AG20443 (cell line): Measurements from ENCODE around the gene STAC3.
A peak's percentile ranks its signal among the peaks of the same experiment; 100 is the strongest.

Experiments used
- DNase-seq: peaks from one replicate; pipeline ENCODE4 v3.0.0; 2012; ENCODE audit warnings: low spot score, mixed read lengths

The STAC3 gene

DNA sequence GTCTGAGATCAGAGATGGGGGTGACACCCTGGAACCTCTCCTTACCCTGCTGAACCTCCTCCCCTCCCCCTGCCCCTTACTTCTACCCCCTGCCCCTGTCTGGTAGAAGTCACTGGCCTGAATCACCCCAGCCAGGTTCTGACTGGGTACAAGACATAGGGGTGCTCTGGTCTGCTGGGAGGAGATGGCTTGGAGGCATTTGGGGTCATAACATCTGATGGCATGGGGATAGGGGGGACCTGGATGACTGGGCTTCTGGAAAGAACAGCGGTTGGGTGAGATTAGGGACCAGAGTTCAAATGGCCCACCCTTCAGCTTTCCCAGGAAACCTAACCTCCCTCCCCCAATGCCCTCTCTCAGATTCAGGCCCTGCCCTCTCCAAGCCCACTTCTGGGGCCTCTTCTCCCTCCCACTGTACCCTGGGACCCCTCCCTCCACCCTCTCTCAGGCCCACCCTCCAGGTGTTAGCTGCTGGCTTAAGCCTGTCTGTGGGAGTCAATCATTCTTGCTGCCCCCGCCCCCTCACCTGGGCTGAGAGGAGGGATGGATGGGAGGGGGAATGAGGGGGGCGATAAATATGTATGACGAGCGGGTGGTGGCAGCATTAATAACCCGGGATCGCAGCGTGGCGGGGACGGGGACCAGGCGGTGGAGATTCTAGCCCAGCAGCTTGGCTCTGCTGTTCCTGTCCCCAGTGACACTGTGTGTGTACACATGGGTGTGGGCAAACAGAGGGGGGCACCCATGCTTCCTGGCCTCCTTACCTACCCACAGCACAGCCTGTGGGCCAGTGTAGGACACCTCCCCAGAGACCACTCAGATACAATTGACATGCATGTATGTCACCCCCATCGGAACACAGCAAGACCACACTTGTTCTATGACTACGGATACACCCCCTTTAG lies 28.4 kb downstream of the STAC3 start:
- DNase-seq: no peak

- DNase-seq: no peak
Measured at GRCh38 chr12:57221169-57221917, 29.6 kb downstream of the STAC3 start.

DNA sequence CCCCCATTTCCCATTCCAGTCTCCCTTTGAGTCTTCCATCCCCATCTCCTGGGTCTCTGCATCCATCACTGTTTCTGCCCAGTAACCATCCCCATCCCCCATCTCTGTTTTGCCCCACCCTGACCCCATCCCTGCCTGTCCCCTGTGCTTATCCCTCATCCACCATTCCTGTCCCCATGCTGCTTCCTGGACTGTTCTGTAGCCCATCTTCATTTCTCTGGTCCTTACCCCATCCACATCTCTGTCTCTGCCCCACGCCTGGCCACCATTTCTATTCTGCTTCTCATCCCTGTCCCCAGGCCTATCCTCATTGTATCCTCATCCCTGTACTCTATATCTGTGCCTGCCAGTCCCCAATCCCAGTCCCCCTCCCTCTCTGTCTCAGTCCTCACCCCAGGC lies 30.2 kb downstream of the STAC3 start:
- no peak for DNase-seq

- no peak for DNase-seq
Measured at GRCh38 chr12:57219993-57220754, 30.8 kb downstream of the STAC3 start.

- no peak for DNase-seq
Measured at GRCh38 chr12:57219205-57219992, 31.6 kb downstream of the STAC3 start.

GRCh38 chr12:57218030-57218853 lies 32.7 kb downstream of the STAC3 start:
- no peak for DNase-seq

- DNase-seq: no peak
Measured at GRCh38 chr12:57216921-57217879, 33.8 kb downstream of the STAC3 start.

DNA sequence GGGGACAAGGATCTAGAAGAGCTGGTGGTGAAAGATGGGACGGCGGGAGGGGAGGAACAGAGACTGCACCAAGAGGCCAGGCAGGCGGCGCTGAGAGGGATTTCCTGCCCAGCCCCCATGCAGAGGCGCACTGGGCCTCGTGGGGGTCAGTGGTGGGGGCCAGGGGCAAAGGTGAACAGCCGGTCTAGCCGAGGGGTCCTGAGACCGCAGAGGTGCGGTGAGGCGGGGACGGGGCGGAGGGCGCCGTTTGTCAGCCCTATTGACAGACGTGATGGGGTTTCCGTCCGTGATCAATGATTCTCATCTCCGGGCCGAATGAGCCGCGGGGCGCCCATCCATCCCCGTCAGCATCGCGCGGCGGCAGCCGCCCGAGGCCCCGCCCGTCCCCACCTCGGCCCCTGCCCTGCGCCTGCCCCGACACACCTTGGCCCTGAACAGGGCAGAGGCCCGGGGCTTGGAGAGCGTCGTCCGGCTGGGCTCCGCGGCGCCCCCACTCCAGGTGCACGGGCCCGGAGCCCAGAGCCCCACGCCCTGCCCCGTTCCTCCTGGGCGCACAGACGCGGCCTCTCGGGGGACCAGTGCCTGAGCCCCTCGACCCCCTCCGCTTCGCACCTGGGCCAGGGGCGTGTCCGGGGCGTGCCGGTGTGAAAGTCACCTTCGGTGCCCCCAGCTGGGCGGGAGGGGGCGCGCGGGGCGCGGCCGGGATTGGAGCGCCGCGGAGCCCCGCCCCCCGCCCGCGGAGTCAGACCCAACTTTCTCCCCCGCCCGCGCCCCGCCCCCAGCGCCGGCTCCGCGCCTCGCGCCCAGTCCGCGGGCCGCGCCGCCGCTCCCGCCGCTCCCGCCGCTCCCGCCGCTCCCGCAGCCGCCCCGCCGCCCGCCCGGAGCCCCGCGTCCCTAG lies 34.7 kb downstream of the STAC3 start, which contains the start of gene NXPH4:
TSS of gene NXPH4 (plus strand) at position 781 of the 898 bp plus-strand sequence. CDS start 176 bp downstream, outside the sequence.
- peak; percentile 73 for DNase-seq

DNA sequence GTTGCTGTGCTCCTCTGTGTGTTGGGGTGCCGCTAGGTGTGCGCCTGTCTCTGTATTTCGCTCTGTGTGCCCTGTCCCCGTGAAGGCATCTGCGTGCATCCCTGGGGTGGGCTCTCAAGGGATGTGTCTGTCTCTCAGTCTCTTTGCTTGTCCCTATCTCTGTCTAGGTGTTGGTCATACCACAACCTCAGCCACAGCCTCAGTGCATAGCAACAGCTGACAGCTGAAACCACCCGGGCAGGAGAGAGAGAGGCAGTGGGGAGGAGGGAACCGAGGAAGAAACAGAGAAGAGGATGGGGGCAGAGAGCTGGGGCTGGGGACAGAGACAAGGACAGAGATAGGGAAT lies 35.3 kb downstream of the STAC3 start:
- peak; percentile 47 for DNase-seq

DNA sequence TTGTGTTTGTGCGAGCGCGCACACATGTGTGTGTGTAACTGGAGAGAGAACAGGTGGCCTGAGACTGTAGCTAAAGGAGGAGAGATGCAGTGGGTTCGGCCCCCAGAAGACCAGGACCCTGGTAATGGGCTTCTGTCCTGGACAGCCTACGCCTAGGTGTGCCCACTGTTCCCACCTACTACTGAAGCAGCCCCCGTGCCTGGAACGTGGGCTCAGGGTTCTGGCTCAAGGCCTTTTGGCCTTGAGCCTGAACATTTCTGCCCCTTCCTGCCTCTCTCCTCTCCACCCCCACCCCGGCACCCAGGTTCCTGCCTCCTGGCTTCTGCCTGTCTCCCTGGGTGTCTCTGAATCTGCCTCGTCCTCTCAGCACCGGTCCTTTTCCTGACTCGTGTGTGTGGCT lies 35.9 kb downstream of the STAC3 start:
- no peak for DNase-seq

DNA sequence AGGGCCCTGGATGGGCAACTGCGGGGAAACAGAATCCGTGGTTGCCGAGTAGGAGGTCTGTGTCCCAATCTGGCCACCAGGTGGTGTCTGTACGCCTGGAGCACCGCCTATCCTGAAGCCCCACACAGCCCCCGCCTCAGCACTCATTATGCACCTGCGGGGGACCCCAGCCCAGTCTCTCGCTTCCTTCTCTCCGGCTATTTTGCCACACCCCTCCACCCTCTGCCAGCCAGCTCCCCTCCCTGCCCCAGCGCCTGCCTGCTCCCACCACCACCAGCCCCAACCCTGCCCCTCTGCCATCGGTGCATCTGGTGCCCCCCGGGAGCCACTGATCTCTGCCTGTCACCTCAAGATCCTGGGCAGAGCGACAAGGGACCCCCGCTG lies 36.6 kb downstream of the STAC3 start:
- peak; percentile 69 for DNase-seq

DNA sequence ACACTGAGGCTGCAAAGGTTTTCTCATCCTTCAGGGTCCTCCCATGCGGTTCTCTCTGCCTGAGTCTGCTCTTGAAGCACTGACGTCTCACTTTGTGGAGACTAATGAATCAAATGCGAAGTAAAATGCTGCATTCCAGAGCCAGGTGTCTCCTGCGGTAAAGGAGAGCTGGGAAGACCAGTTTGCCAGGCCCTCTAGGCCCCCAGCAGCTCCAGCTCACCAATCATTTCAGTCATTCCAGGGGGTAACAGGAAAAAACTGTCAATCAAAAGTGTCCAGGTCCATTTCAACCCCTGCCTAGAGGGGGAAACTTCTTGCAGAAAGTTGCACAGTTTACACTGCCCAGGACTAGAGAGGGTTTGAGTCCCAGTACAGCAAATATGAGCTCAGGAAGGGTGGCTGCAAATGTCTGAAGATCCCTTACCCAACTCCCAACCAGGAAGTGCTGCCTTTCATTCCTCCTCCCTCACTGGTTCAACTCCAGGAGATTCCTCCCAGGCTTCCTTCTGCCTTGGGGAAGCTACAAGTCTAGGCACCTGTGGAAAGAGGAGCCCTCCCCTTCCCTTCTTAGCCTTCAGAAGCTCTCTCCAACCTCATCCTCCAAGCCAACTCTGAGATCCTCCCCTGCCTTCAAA lies 37.1 kb downstream of the STAC3 start:
- DNase-seq: no peak

DNA sequence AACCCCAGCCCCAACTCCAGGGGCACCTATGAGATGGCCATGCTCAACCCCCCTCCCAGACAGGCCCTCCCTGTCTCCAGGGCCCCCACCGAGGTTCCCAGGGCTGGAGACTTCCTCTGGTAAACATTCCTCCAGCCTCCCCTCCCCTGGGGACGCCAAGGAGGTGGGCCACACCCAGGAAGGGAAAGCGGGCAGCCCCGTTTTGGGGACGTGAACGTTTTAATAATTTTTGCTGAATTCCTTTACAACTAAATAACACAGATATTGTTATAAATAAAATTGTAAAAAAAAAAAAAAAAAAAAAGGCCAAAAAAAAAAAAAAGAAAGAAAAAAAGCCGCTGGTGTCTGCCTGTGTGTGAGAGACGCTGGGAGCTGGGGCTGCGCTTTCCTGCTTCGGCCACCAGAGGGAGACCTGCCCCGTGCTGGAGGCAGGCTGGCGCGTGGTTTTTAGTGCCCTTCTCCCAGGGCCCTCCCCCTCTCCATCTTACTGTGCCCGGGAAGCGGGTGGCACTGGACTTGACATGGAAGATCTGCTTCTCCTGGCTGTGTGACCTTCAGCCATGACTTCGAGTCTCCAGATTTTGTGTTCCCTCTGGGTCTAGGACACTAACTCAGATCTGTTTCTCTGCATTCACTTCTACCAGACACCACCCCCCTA lies 37.8 kb downstream of the STAC3 start:
- DNase-seq: peak; percentile 95

DNA sequence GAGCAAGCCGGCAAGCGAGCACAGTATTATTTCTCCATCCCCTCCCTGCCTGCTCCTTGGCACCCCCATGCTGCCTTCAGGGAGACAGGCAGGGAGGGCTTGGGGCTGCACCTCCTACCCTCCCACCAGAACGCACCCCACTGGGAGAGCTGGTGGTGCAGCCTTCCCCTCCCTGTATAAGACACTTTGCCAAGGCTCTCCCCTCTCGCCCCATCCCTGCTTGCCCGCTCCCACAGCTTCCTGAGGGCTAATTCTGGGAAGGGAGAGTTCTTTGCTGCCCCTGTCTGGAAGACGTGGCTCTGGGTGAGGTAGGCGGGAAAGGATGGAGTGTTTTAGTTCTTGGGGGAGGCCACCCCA lies 38.3 kb downstream of the STAC3 start:
- no peak for DNase-seq

- no peak for DNase-seq
Measured at GRCh38 chr12:57211791-57212700, 38.9 kb downstream of the STAC3 start.

DNA sequence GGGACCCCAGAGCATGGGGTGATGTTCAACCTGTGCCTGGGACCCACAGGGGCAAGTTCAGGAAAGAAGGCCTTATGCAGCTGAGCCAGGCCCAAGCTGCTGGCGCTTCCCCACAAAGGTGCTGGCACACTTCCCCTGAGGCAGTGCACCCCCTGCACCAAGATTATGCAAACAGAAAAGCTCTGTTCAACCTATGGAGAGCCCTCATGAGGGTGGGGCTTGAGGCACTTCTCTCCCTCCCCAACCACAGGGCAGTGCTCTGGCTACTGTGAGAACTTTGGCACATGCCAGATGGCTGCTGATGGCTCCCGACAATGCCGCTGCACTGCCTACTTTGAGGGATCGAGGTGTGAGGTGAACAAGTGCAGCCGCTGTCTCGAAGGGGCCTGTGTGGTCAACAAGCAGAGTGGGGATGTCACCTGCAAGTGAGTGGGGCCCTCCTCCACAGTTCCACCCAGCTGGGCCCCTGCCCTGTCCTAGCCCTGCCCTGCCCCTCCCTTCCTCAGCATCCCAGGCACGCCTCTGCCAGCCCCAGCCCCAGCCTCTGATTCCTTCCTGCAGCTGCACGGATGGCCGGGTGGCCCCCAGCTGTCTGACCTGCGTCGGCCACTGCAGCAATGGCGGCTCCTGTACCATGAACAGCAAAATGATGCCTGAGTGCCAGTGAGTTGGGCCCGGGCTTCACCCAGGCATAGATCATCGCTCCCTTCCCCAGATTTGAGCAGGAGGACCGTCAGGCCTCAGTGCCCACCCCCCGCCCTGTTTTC lies 39.9 kb downstream of the STAC3 start:
- DNase-seq: no peak
